Kidney epithelial cell (primary cell): ENCODE results near the gene ARHGAP24. TPM values are rescaled to one million over a fixed set of nuclear protein-coding genes. Genes with fewer than 3 reads are reported as not detected.

Experiments
- DNase-seq: peaks from one replicate; pipeline ENCODE4 v3.0.0-alpha.2; 2010; ENCODE audit warnings: low read depth
- H3K27me3 ChIP-seq: 2 replicates; pipeline ENCODE4 v1.6.0; 2011; ENCODE audit warnings: low read length; ENCODE audit not compliant: control insufficient read depth, insufficient read depth
- H3K36me3 ChIP-seq: 2 replicates; pipeline ENCODE4 v1.5.1; 2011; ENCODE audit warnings: low read length; ENCODE audit not compliant: control insufficient read depth, insufficient read depth
- H3K4me3 ChIP-seq: 2 replicates; pipeline ENCODE4 v1.5.1; 2011; ENCODE audit warnings: low read depth, mild to moderate bottlenecking, control low read depth, low read length
- CTCF ChIP-seq: IDR thresholded peaks from 2 replicates; pipeline ENCODE4 v1.5.1; 2011; ENCODE audit warnings: mild to moderate bottlenecking, moderate library complexity, low read length, control low read depth, inconsistent platforms; ENCODE audit not compliant: insufficient read depth, poor library complexity, severe bottlenecking
- total RNA-seq: library from RNA; depleted of rRNA; stranded (reverse); fragments of >200 nt; gene quantifications from 2 replicates; pipeline ENCODE4 v1.2.3, GENCODE V29; 2015

Gene ARHGAP24
- total RNA-seq, 1 donor from 2014 or later: 9.6 TPM

GRCh38 chr4:85587952-85588351, 113.0 kb downstream of the ARHGAP24 start:
- no peak for DNase-seq
- no peak for TF ChIP-seq CTCF
- Histone ChIP-seq H3K4me3 (no peak overlapping the region), H3K36me3 (no peaks in the 10 kb centered on the region), H3K27me3 (no peaks in the 10 kb centered on the region)

- DNase-seq: peak; percentile 43
- TF ChIP-seq CTCF: no peak
- H3K27me3 ChIP-seq: no peaks in the 10 kb centered on the region
- no peaks in the 10 kb centered on the region for H3K36me3 ChIP-seq
- H3K4me3 ChIP-seq: no peak overlapping the region
These were observed 116.6 kb downstream of the ARHGAP24 start for GRCh38 chr4:85591406-85592098.

GRCh38 chr4:85595098-85595775, 120.3 kb downstream of the ARHGAP24 start:
- Histone ChIP-seq H3K4me3 (no peak overlapping the region), H3K27me3 (no peaks in the 10 kb centered on the region), H3K36me3 (no peaks in the 10 kb centered on the region)
- no peak for TF ChIP-seq CTCF
- no peak for DNase-seq

- Histone ChIP-seq H3K27me3 (no peaks in the 10 kb centered on the region), H3K4me3 (no peak overlapping the region), H3K36me3 (no peaks in the 10 kb centered on the region)
- TF ChIP-seq CTCF: no peak
- no peak for DNase-seq
These were observed 121.0 kb downstream of the ARHGAP24 start for GRCh38 chr4:85595796-85596559.

- DNase-seq: no peak
- TF ChIP-seq CTCF: no peak
- Histone ChIP-seq H3K27me3 (no peaks in the 10 kb centered on the region), H3K36me3 (no peaks in the 10 kb centered on the region), H3K4me3 (no peak overlapping the region)
These were observed 124.0 kb downstream of the ARHGAP24 start for GRCh38 chr4:85598936-85599335.
